Measurements from ENCODE around the gene CFAP61.

CFAP61 gene

DNA sequence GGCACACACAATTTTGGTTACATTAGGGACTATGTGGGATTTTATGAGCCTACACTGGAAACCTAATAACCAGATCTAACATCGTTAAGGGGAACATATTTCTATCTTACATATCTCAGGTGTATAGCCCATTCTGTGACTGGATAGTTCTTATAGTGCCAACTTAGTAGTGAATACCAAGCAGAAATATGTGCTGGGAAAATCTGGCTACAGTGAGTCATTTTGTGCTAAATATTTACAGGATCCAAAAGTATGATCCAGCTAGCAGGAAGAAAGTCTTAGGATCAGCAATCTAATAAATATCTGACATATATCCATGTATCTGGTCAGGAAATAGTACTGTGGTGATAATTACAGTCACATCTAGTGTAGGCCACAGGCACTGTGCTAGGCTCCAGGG, 221.0 kb downstream of the CFAP61 start:
- DNase-seq (ENCODE audit: low read depth in 1 of 2, low spot score in 1 of 2): no peak

DNA sequence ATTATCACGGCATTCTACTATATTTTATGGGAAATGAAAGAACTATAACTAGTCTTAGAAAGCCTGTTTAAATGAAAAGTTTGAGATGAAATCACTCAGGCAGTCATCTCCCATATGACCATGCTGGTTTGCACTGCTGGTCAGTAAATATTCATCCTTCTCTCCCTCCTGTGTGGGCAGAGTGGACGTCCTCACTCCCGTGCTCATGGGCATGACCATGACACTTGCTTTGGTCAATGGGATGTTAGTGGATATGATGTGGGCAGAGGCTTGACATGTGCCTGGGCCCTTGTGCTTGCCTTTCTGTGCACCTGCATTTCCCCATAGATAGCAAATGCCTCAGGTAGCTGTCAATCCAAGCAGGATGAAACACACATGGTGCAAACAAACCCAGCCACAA, 222.5 kb downstream of the CFAP61 start:
- DNase-seq (ENCODE audit: low read depth in 1 of 2, low spot score in 1 of 2): no peak

DNA sequence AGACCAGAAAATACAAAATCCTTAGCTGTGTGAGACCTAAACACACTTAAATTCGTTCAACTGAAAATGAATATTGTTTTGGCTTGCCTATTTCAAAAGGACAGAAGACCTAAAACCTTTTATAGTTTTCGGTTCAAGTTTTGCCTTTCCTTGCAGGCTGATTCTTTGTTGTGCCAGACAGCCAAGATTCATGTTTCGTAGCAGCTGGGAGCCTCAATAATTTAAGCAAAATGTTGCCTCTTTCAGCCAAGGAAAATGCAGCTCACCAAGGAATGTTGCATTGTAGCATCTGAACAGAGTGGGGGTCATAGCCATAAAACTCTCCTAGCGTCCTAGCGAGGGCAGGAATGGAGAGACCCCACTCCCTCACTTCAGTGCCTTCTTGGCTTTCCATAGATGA, 223.3 kb downstream of the CFAP61 start:
- DNase-seq (ENCODE audit: low read depth in 1 of 2, low spot score in 1 of 2): no peak

DNA sequence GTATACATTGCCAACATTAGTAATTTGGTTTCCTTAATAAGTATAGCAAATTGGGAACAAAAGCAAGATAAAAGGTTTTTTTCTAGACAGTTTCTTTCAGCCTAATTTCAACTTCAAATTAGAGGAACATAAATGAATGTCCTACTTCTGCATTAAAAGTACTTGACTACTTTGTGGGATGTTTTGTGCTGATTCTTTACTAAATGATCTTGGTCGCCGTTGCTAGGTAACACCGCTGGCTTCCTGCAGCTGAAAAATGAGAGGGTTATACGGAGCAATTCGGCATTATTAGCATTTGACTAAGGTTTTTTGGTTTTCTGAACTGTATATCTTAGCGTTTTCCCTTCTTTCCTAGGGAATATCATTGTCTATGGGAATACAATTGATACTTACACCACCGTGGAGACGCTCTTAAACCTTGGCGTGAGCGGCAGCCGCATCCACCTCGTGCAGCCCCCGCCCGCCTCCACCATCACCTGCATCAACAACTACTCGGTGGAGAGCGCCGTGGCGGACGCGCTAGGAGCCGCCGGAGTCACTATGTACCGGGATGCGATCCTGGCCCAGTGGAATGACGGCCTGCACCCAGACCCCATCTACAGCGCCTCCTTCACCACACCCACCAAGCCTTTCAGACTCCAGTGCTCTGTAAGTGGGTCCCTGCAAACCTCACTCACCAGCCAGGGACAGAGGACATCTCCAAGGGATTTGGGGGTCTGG, 224.6 kb downstream of the CFAP61 start:
- DNase-seq (ENCODE audit: low read depth in 1 of 2, low spot score in 1 of 2): no peak

DNA sequence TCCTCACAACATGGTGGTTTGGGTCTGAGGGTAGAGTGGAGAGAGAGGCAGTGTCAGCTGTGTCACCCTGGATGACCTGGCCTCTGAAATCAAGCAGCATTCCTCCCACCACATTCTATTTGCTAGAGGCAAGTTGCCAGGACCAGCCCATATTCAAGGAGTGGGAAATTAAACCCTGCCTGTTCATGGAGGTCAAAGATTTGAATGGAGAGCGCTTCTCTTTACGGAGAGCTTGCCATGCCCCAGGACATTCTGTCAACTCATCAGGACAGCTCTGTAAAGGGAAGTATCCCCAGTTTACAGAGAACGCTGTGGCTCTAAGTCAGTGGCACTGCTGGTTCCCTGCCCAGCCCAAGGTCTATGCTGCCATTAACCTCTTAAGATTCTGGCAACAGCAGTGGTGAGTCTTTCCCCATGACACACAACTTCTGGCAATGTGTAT, 225.6 kb downstream of the CFAP61 start:
- no peak for DNase-seq (ENCODE audit: low read depth in 1 of 2, low spot score in 1 of 2)

DNA sequence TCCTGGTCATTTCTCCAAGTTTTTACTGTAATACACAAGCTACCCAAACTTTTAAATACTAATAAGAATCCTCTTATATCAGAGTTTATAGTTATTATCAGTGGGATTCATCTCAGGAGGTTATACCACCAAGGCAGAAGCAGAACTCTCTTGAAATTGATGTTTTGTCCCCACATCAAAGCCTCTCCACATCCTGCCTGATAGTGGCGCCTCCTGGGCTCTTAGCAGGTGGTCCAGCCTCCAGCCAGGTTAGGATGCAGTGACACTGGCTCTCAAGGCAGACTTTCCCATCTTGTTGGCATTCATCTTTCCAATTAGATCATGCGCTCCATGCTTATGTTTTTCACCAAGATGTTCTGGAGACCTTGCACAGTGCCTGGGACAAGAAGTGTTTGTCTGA, 233.7 kb downstream of the CFAP61 start:
- no peak for DNase-seq (ENCODE audit: low read depth in 1 of 2, low spot score in 1 of 2)

DNA sequence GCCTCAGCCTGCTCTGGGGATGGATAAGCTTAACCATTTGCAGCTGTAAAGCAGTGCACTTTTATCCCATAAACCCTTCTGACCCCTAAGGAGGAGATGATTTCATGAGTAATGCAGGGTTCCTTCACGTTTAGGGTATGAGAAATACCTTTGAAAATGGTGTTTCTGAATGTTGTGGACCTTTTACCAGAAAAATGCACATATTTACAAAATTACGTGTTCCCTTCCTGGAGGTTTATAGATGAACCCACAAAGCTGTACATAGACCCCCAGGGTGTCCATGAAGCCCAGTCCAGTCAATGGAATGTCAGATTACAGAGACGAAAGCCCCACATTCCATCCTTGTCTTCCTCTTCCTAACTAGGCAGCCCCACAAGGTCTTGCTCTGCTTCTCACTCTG, 237.0 kb downstream of the CFAP61 start:
- DNase-seq (ENCODE audit: low read depth in 1 of 2, low spot score in 1 of 2): no peak

DNA sequence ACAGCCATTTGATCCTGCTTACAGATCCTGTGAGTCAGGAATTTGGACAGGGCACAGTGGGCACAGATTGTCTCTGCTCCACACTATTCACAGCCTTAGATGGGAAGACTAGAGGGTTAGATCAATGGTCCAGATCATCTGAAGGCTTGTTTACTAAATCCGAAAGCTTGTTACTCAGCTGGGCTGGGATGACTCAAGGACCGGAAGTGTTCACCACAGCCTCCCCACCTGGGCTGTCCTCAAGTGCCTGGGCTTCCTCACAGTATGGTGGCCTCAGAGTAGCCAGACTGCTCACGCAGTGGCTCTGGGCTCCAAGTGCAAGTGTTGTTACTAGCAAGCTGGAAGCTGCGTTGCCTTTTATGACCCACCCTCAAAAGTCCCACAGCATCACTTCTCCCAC, 240.1 kb downstream of the CFAP61 start:
- DNase-seq (ENCODE audit: low read depth in 1 of 2, low spot score in 1 of 2): no peak

DNA sequence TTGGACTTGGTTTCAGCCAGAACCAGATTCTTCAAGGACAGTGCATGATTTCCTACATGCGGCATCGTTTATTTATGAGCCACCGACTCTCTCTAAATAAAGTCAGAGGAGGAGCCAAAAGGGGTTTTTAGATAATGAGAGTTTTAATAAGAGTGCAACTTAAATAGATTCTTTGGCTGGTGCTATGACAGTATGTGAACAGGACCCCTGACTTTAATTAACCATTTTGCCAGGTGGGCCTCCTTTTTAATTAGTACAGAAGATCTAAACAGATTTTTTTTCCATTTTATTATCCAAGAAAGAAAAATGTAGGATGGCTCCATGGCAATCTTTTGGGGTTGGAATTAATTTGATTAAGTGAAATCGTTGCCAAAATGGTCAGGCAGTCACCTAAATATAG, 240.8 kb downstream of the CFAP61 start:
- no peak for DNase-seq (ENCODE audit: low read depth in 1 of 2, low spot score in 1 of 2)

DNA sequence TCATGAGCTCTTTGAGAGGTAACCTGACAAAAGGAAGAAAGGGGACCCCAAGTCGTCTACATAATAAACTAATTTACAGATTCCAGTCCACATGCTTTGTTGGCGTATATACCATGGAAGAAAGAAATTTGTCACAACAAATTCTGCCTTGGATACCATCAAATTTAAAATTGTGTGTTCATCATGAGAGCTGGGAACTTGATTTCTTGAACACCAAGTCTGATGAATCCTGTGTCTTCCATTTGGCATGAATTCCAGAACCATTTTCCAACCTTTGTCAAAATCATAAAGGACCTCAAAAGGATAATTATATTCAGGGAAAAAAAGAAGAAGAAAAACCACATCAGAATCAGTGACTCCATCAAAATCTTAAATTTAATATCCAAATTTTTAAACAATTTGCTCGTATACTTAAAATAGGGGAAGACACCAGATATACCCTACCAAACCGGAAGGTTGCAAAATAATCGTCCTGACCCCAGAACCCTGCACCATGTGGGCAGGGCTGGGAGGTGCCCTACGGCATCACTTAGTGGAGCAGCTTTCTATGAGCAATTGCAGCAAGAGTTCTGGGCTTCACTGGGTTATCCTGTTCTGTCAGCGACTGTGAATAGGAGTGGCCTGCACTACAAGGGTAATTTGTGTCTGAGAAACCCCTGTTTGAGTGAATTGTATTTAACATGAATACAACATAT, 241.5 kb downstream of the CFAP61 start:
- no peak for DNase-seq (ENCODE audit: low read depth in 1 of 2, low spot score in 1 of 2)

DNA sequence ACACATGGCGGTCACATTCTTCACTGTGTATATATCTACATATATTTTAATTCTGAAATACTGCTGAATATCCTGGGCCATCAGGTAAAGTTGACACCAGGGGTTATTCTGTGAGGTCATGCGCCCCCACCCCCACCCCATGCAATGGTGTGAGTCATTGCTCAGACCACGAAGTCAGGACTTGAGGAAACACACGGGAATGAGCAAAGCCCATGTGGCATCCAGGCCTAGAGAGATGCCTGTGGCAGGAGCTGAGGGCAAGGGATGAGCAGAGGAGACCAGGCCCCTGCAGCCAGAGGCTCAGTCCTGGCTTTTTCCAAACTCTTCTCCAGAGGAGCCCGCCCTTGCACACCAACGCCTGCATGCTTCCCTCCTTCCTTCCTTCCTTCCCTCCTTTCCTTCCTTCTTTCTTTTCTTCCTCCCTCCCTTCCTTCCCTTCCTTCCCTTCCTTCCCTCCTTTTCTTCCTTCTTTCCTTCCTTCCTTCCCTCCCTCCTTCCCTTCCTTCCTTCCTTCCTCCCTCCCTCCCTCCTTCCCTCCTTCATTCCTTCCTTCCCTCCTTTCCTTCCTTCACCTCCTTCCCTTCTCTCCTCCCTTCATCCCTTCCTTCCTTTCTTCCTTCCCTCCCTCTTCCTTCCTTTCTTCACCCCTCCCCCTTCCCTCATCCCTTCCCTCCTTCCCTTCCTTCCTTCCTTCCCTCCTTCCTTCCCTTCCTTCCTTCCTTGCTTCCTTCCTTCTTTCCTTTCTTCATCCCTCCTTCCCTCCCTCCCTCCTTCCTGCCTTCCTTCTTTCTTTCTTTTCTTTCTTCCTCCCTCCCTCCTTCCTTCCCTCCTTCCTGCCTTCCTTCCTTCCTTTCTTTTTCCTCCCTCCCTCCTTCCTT, 243.5 kb downstream of the CFAP61 start:
- no peak for DNase-seq (ENCODE audit: low read depth in 1 of 2, low spot score in 1 of 2)

DNA sequence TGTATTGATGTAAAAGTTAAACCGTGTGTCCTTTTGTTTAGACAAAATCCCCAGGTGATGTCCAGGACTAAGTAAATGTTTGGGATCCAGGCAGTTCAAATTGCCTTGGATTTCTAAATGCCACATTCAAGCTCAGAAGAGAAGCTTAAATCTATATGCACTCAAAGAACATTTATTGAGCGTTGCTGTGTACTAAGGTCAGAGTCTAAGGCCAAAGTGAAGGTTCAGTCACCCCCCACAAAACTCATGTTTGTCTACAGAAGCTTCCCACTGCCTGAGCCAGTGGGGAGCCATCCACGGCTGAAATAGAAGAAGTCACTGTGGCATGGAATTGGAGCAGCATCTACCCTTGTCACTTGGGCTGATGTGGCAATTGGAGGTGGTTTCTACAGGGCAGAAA, 244.8 kb downstream of the CFAP61 start:
- no peak for DNase-seq (ENCODE audit: low read depth in 1 of 2, low spot score in 1 of 2)

DNA sequence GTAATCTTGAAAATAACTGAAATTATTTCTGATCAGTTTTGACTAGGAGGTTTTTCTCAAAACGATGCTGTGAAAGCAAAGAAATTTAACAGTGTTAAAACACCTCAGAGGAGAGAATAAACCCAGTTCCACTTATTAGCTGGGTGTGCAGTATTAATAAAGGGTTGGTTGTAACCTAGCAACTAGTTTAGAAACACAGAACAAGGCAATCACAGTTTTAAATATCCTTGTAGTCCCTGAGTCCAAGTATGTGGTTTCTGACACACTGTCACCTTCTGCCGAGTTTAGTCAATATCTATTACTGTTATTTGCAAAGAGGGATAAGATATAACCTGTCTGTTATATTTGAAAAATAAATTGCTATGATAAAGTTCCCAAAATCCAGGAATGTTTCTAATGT, 245.4 kb downstream of the CFAP61 start:
- no peak for DNase-seq (ENCODE audit: low read depth in 1 of 2, low spot score in 1 of 2)

DNA sequence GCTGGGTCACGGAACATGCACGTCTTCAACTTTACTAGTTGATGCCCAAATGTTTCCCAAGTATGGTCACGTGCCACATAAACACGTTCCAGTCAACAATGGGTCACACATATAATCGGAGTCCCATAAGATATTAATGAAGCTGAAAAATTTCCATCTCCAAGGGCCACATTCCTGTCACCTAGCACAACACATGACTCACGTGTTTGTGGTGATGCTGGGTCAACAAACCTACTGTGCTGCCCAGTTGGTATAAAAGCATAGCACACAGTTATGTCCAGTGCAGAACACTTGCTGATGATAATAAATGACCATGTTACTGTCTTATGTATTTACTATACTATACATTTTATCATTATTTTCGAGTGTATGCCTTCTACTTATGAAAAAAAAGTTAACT, 247.6 kb downstream of the CFAP61 start:
- DNase-seq (ENCODE audit: low read depth in 1 of 2, low spot score in 1 of 2): no peak

DNA sequence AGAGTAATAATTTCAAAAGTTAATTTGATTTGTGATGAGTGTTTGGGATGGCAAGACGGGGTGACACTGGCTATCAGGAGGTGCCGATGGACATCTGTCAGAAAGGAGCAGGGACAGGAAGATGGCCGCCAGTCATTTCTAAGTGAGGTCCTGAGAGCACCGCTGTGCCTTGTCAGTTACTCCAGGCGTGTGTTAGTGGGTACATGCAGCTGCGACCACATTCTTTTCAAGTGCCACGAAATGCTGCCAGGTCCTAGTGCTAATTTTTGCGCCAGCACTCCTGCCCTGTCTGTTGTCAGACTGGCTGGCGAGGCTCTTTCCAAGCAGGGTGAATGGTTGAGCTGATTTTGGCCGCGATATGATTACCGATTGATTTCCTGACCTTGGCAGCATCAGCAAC, 251.0 kb downstream of the CFAP61 start:
- no peak for DNase-seq (ENCODE audit: low read depth in 1 of 2, low spot score in 1 of 2)

DNA sequence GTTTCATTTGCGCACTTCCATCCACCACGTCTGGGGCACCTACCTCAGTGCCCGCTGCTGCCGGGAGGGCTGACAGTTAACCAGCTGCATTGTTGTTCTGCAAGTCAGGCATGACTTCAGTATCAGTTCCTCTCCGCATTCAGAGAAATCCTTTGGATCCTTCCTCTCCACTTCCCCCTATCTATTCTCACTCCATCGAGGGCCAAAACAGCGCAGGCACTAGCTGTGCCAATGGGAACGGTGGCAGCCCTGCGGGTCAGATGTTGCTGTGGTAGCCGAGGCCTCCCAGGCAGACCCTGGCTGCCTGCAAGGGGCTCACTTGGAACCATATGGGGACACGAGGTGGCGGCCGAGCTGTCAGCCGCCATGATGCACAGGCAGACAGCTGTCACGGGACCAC, 251.4 kb downstream of the CFAP61 start:
- no peak for DNase-seq (ENCODE audit: low read depth in 1 of 2, low spot score in 1 of 2)

DNA sequence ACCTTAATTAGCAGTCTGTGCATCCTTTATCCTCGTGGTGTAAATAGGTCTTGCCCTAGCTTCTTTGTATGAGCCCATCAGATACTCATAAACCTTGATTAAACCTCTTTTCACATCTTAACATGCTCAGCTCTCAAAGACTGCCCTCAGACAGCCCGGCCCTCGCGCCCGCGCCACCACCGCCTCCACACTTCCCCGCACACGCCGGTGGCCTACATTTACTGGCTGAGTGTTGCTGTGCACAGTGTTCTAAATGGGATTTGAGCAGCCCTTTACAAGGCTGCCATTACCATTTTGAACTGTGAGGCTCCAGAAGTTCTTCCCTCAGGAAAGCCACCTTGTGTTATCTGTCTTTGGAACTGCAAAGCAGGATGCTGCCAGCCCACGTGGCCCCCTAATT, 252.6 kb downstream of the CFAP61 start:
- no peak for DNase-seq (ENCODE audit: low read depth in 1 of 2, low spot score in 1 of 2)

DNA sequence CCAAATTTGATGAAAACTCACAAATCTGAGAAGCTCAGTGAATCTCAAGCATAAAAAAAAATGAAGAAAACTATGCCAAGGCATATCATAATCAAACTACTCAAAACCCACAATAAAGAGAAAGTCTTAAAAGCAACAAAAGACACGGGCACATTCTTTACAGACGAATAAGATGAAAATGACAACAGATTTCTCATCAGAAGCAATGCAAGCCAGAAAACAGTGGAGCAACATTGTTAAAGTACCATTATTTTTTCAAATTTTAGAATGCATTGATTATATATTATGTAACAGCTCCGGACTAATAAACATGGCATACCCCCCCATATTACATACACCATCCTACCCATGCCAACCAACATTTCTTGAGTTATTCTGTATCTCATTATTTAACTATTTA, 260.2 kb downstream of the CFAP61 start:
- no peak for DNase-seq (ENCODE audit: low read depth in 1 of 2, low spot score in 1 of 2)

DNA sequence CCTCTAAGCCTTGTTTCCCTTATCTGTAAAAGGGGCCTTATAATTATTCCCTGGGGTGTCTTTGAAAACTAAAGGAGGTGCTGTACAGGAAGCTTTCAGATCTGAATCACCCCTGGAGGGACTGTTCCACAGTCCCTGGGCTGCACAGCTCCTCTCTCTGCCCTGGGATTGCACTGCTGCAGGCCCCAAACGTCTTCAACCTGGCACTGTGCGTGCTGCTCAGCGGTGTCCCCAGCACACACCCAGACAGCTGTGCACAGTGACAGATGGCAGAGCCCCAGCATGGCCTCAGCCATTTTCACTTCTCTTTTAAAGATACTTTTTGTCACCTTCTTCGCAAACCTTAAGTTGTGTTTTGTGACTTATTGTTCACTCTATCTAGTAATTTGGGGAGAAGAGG, 264.9 kb downstream of the CFAP61 start:
- no peak for DNase-seq (ENCODE audit: low read depth in 1 of 2, low spot score in 1 of 2)

DNA sequence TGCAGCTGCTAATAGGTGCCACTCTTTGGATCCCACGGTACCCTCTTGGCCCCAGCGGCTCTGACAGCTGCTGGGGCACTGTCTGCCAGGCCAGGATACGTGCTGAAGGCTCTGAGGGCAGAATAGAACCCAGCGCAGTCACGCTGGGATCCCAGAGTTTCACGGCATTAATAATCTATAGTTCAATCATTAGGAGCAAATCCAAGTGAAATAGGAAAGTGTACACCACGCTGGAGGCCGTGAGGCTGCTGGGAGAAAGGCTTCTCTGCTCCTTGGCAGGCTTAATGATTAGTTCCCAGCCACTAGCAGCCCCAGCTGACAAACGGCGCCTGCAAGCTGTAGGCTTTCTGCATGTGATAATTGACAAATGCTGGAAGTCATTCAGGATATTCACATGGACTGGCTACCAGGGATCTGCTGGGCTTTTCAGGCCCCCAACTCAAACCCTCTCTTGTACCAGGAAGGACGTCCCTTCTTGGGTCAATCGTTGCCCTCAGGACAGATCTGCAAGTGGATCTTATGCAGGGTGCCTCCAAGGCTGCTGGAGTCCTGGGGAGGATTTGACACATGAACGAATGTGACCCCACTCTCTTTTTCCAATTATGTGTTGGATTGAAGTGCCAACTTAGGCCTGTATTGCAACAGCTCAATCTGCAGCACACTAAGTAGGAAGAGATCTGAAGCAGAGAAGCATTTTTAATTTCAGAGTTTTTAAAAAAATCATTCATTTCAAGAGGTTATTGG, 265.5 kb downstream of the CFAP61 start:
- no peak for DNase-seq (ENCODE audit: low read depth in 1 of 2, low spot score in 1 of 2)
